Smooth muscle cell (in vitro differentiated cells): ENCODE data around the gene ARHGEF4. TPM values are rescaled to one million over a fixed set of nuclear protein-coding genes. Genes with fewer than 3 reads are reported as not detected.

ENCODE experiments used
- DNase-seq: peaks from one replicate; lab custom pipeline; 2025; ENCODE audit not compliant: unreplicated experiment; lab: John Stamatoyannopoulos, UW
- H2AFZ ChIP-seq: fragments of 200-600 bp; sonication (generic); 2 replicates; pipeline ENCODE4 v1.6.0; 2016; ENCODE audit warnings: antibody characterized with exemption, low read depth, mild to moderate bottlenecking
- H3F3A ChIP-seq: fragments of 200-600 bp; sonication (generic); 2 replicates; pipeline ENCODE4 v1.6.0; 2017; ENCODE audit warnings: antibody characterized with exemption, low read depth
- H3K27ac ChIP-seq: fragments of 200-600 bp; sonication (generic); 2 replicates; pipeline ENCODE4 v1.5.1; 2016; ENCODE audit warnings: low read depth, mild to moderate bottlenecking
- H3K27me3 ChIP-seq: fragments of 200-600 bp; sonication (generic); 2 replicates; pipeline ENCODE4 v1.6.1; 2016; ENCODE audit warnings: low read depth, mild to moderate bottlenecking
- H3K36me3 ChIP-seq: fragments of 200-600 bp; sonication (generic); 2 replicates; pipeline ENCODE4 v1.5.1; 2016; ENCODE audit warnings: low read depth
- H3K4me1 ChIP-seq: fragments of 200-600 bp; sonication (generic); 2 replicates; pipeline ENCODE4 v1.5.1; 2016; ENCODE audit warnings: low read depth
- H3K4me2 ChIP-seq: fragments of 200-600 bp; sonication (generic); 2 replicates; pipeline ENCODE4 v1.6.0; 2016; ENCODE audit warnings: mild to moderate bottlenecking
- H3K4me3 ChIP-seq: fragments of 200-600 bp; sonication (generic); 2 replicates; pipeline ENCODE4 v1.5.1; 2016; ENCODE audit warnings: mild to moderate bottlenecking
- H3K79me2 ChIP-seq: fragments of 200-600 bp; sonication (generic); 2 replicates; pipeline ENCODE4 v1.6.0; 2016; ENCODE audit warnings: low read depth, mild to moderate bottlenecking
- H3K9ac ChIP-seq: fragments of 200-600 bp; sonication (generic); 2 replicates; pipeline ENCODE4 v1.6.0; 2016; ENCODE audit warnings: low read depth
- H3K9me3 ChIP-seq: fragments of 200-600 bp; sonication (generic); replicated peaks from 2 replicates; pipeline ENCODE4 v1.5.1; 2016; ENCODE audit warnings: low read depth
- H4K20me1 ChIP-seq: fragments of 200-600 bp; sonication (generic); 2 replicates; pipeline ENCODE4 v1.6.0; 2016; ENCODE audit warnings: low read depth
- CTCF ChIP-seq: fragments of 200-600 bp; sonication (generic); IDR thresholded peaks from 2 replicates; pipeline ENCODE4 v1.5.1; 2017; ENCODE audit warnings: borderline replicate concordance, mild to moderate bottlenecking, antibody characterized with exemption; ENCODE audit not compliant: insufficient read depth, poor library complexity, severe bottlenecking
- WGBS: methylation state at CpG from one replicate; pipeline ENCODE4 v1.1.7; 2016; ENCODE audit warnings: low lambda C conversion rate; 5-methylcytosine and 5-hydroxymethylcytosine counted together
- polyA plus RNA-seq: library from polyadenylated mRNA; unstranded; fragments of >200 nt; fragmentation: Nextera tagmentation; extraction: Ambion mirVana; gene quantifications from 2 replicates; pipeline ENCODE4 v1.2.1, GENCODE V29; 2016
- total RNA-seq: library from RNA; depleted of rRNA; stranded (reverse); fragments of >200 nt; gene quantifications from 2 replicates; pipeline ENCODE4 v1.2.3, GENCODE V29; 2014

Gene ARHGEF4
- total and polyA plus RNA-seq, 2 experiments from 2014 or later, result 14.9 to 16.0 TPM

- Histone ChIP-seq H3K36me3 (no peaks in the 10 kb centered on the region), H3K27me3 (no peaks in the 10 kb centered on the region), H3K4me1 (no peaks in the 10 kb centered on the region), H3K27ac (no peak overlapping the region), H3K9me3 (no peaks in the 10 kb centered on the region), H3K4me3 (no peak overlapping the region), H4K20me1 (no peaks in the 10 kb centered on the region), H3K79me2 (no peaks in the 10 kb centered on the region), H3F3A (no peaks in the 10 kb centered on the region), H3K9ac (no peak overlapping the region), H2AFZ (no peak overlapping the region), H3K4me2 (no peak overlapping the region)
- 79% methylated on average over 12 of the region's 12 CpGs for WGBS
- TF ChIP-seq CTCF, result no peak
- no peak for DNase-seq
These were observed 28.0 kb upstream of the ARHGEF4 start for GRCh38 chr2:130808482-130809268.

DNA sequence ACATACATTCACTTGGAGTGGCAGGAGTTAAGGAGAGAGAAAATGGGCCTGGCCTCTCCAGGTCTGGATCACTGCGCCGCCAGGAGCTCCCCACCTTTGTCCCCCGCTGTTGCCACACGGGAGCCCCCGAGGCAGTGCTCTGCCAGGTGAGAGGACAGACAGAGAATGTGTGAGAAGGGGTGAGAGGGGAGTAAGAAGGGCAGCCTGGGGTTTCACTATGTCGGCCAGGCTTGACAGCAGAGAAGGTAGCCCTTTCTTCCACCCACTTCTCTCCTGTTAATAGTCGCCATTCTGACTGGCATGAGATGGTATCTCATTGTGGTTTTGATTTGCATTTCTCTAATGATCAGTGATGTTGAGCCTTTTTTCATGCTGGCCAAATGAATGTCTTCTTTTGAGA lies 26.2 kb upstream of the ARHGEF4 start:
- no peak overlapping the region for H3K9ac ChIP-seq
- H3K9me3 ChIP-seq, result no peaks in the 10 kb centered on the region
- no peak overlapping the region for H3K4me2 ChIP-seq
- TF ChIP-seq CTCF, result no peak
- no peaks in the 10 kb centered on the region for H3F3A ChIP-seq
- no peaks in the 10 kb centered on the region for H3K4me1 ChIP-seq
- DNase-seq, result no peak
- H3K27me3 ChIP-seq, result no peaks in the 10 kb centered on the region
- H2AFZ ChIP-seq, result no peak overlapping the region
- no peak overlapping the region for H3K27ac ChIP-seq
- H3K4me3 ChIP-seq, result no peak overlapping the region
- H3K36me3 ChIP-seq, result no peaks in the 10 kb centered on the region
- no peaks in the 10 kb centered on the region for H4K20me1 ChIP-seq
- H3K79me2 ChIP-seq, result no peaks in the 10 kb centered on the region
- 74% methylated on average over 7 of the region's 7 CpGs for WGBS

GRCh38 chr2:130813722-130814121 lies 23.0 kb upstream of the ARHGEF4 start:
- Histone ChIP-seq H3K36me3 (no peaks in the 10 kb centered on the region), H3K4me2 (no peak overlapping the region), H3K4me1 (no peaks in the 10 kb centered on the region), H2AFZ (no peak overlapping the region), H3K9ac (no peak overlapping the region), H3K9me3 (no peaks in the 10 kb centered on the region), H3F3A (no peaks in the 10 kb centered on the region), H3K79me2 (no peaks in the 10 kb centered on the region), H3K27ac (no peak overlapping the region), H3K4me3 (no peak overlapping the region), H4K20me1 (no peaks in the 10 kb centered on the region), H3K27me3 (no peaks in the 10 kb centered on the region)
- no peak for TF ChIP-seq CTCF
- DNase-seq, result no peak
- 83% methylated on average over 5 of the region's 5 CpGs for WGBS
